HCT116 (cell line): ENCODE measurements around the gene MEN1. TPM values are rescaled to one million over a fixed set of nuclear protein-coding genes. Genes with fewer than 3 reads are reported as not detected.

ENCODE experiments used
- ATAC-seq: fragments of 200-7000 bp; cut with Tn5 transposase; 2 replicates; pipeline ENCODE4 v1.9.1; 2020; ENCODE audit warnings: mild to moderate bottlenecking, moderate library complexity
- BruUV-seq: library from RNA; stranded (reverse); fragments of 400-500 nt; replicated peaks from 2 replicates; lab custom pipeline; 2021; lab: Mats Ljungman, UMichigan
- CTCF ChIA-PET: fragments of 300-600 bp; sonication (Branson Sonifier 250); formaldehyde crosslinking; loops from one replicate; lab custom pipeline; 2021; ENCODE audit warnings: antibody characterized with exemption; lab: Charles Lee
- POLR2A ChIA-PET: fragments of 300-600, 350-600 bp; sonication (Branson Sonifier 250); formaldehyde crosslinking; loops from one replicate; lab custom pipeline; 2021; ENCODE audit warnings: antibody characterized with exemption; lab: Charles Lee
- RAD21 ChIA-PET, 2 experiments: fragments of 300-600 bp; sonication (Branson Sonifier 250); formaldehyde crosslinking; loops; one replicate each; lab custom pipeline; 2023; ENCODE audit warnings: low total read pairs in 2 of 2; ENCODE audit not compliant: uncharacterized antibody in 2 of 2, unreplicated experiment in 2 of 2, low non-redundant PET in 1 of 2; lab: Charles Lee
- DNase-seq: peaks from one replicate; pipeline ENCODE4 v3.0.0-alpha.2; 2010; ENCODE audit warnings: low read depth, low spot score
- H2AFZ ChIP-seq: fragments of 200-600 bp; shearing (Covaris generic), sonication (generic); 2 replicates; pipeline ENCODE4 v1.6.1; 2017; ENCODE audit warnings: low read depth, mixed run types, mixed read lengths, antibody characterized with exemption, low read length; ENCODE audit not compliant: poor library complexity, severe bottlenecking
- H3K27ac ChIP-seq: 2 replicates; pipeline ENCODE4 v1.5.1; 2012; ENCODE audit warnings: low read depth, low read length
- H3K27me3 ChIP-seq: fragments of 200-600 bp; sonication (generic); 2 replicates; pipeline ENCODE4 v1.6.1; 2016; ENCODE audit warnings: mixed run types, low read length, mixed read lengths; ENCODE audit not compliant: insufficient read depth
- H3K36me3 ChIP-seq, 2 experiments: fragments of 200-500 bp in 1 of 2; fragments of 200-600 bp in 1 of 2; sonication (Bioruptor generic) in 1 of 2; sonication (generic) in 1 of 2; 2 replicates each; pipeline versions ENCODE4 v1.5.1 to v1.6.1; 2014 to 2016; ENCODE audit warnings: low read length in 2 of 2, inconsistent platforms in 1 of 2, mixed read lengths in 1 of 2, mixed run types in 1 of 2; ENCODE audit not compliant: insufficient read depth in 2 of 2, control insufficient read depth in 1 of 2
- H3K4me1 ChIP-seq, 2 experiments: fragments of 200-600 bp in 1 of 2; sonication (generic) in 1 of 2; 2 replicates each; pipeline versions ENCODE4 v1.5.1 to v1.6.1; 2012 to 2017; ENCODE audit warnings: low read length in 2 of 2, inconsistent platforms in 1 of 2, mild to moderate bottlenecking in 1 of 2, mixed read lengths in 1 of 2, mixed run types in 1 of 2, moderate library complexity in 1 of 2; ENCODE audit not compliant: insufficient read depth in 2 of 2, control insufficient read depth in 1 of 2
- H3K4me2 ChIP-seq: fragments of 200-600 bp; sonication (generic); 2 replicates; pipeline ENCODE4 v1.6.1; 2017; ENCODE audit warnings: mixed run types, low read length, mixed read lengths
- H3K4me3 ChIP-seq, 2 experiments: fragments of 200-600 bp in 1 of 2; sonication (generic) in 1 of 2; replicated peaks in 1 of 2; 2 replicates each; pipeline ENCODE4 v1.5.1; 2011 to 2016; ENCODE audit warnings: low read length in 2 of 2, control low read depth in 1 of 2, low read depth in 1 of 2, mild to moderate bottlenecking in 1 of 2, mixed read lengths in 1 of 2, mixed run types in 1 of 2
- H3K79me2 ChIP-seq: fragments of 200-600 bp; sonication (generic); 2 replicates; pipeline ENCODE4 v1.6.1; 2017; ENCODE audit warnings: mild to moderate bottlenecking, mixed run types, low read length, moderate library complexity, mixed read lengths; ENCODE audit not compliant: insufficient read depth
- H3K9ac ChIP-seq: fragments of 200-600 bp; sonication (generic); 2 replicates; pipeline ENCODE4 v1.6.1; 2016; ENCODE audit warnings: low read length, mixed read lengths
- H3K9me2 ChIP-seq: fragments of 200-600 bp; sonication (generic), shearing (Covaris generic); 2 replicates; pipeline ENCODE4 v1.6.1; 2017; ENCODE audit warnings: mixed run types, mild to moderate bottlenecking, moderate library complexity; ENCODE audit not compliant: insufficient read depth
- H3K9me3 ChIP-seq, 2 experiments: fragments of 200-500 bp in 1 of 2; fragments of 200-600 bp in 1 of 2; sonication (Bioruptor generic) in 1 of 2; sonication (generic) in 1 of 2; 2 replicates each; pipeline ENCODE4 v1.6.1; 2014 to 2017; ENCODE audit warnings: low read length in 2 of 2, mixed read lengths in 2 of 2, inconsistent platforms in 1 of 2, low read depth in 1 of 2, mild to moderate bottlenecking in 1 of 2, mixed run types in 1 of 2, moderate library complexity in 1 of 2; ENCODE audit not compliant: control insufficient read depth in 1 of 2, insufficient read depth in 1 of 2
- H4K20me1 ChIP-seq: fragments of 200-600 bp; sonication (generic), shearing (Covaris generic); 2 replicates; pipeline ENCODE4 v1.6.1; 2017; ENCODE audit warnings: mixed run types, mild to moderate bottlenecking, moderate library complexity; ENCODE audit not compliant: insufficient read depth
- ATF3 ChIP-seq: IDR thresholded peaks from 2 replicates; pipeline ENCODE4 v1.6.1; 2012
- CBX3 ChIP-seq: IDR thresholded peaks from 2 replicates; pipeline ENCODE4 v1.6.1; 2012; ENCODE audit warnings: low read depth
- CTCF ChIP-seq, 3 experiments: fragments of 200-600 bp in 1 of 3; sonication (generic) in 1 of 3; IDR thresholded peaks in 2 of 3; conservative IDR thresholded peaks in 1 of 3; 2 replicates each; pipeline ENCODE4 v1.5.1; 2012 to 2017; ENCODE audit warnings: low read depth in 2 of 3, low read length in 2 of 3, antibody characterized with exemption in 1 of 3, borderline replicate concordance in 1 of 3, control low read depth in 1 of 3, mild to moderate bottlenecking in 1 of 3, mixed read lengths in 1 of 3, mixed run types in 1 of 3, moderate library complexity in 1 of 3; ENCODE audit not compliant: insufficient read depth in 1 of 3
- EGR1 ChIP-seq: IDR thresholded peaks from 2 replicates; pipeline ENCODE4 v1.6.1; 2012; ENCODE audit warnings: low read depth
- REST ChIP-seq: IDR thresholded peaks from 2 replicates; pipeline ENCODE4 v1.6.1; 2012; ENCODE audit warnings: low read depth
- SIN3A ChIP-seq: IDR thresholded peaks from 2 replicates; pipeline ENCODE4 v1.6.1; 2012; ENCODE audit warnings: low read depth
- SP1 ChIP-seq: IDR thresholded peaks from 2 replicates; pipeline ENCODE4 v1.6.1; 2012; ENCODE audit warnings: low read depth
- intact Hi-C: fragments of 100-400 bp; cut with micrococcal nuclease; formaldehyde crosslinking; loops from 2 replicates; pipeline ENCODE4 v1.10.0; 2022
- total RNA-seq: library from RNA; stranded (reverse); gene quantifications from one replicate; pipeline ENCODE4 v1.2.1, GENCODE V29; 2021; ENCODE audit not compliant: unreplicated experiment

The MEN1 gene
- total RNA-seq, 1 experiment from 2014 or later: 62.1 TPM

- TF ChIP-seq EGR1: no peak
- TF ChIP-seq SIN3A: no peak
- no peak for TF ChIP-seq CTCF (IDR thresholded peaks at IDR 0.05 in 2 of 3, conservative IDR thresholded peaks at IDR 0.05 in 1 of 3; ENCODE audit: borderline replicate concordance in 1 of 3, insufficient read depth in 1 of 3, low read depth in 2 of 3, low read length in 2 of 3)
- TF ChIP-seq CBX3: no peak
- TF ChIP-seq SP1: no peak
- TF ChIP-seq REST: no peak
- no peak for TF ChIP-seq ATF3
- no peaks in the 10 kb centered on the region for H3K9me2 ChIP-seq
- peaks cover 0 to 5% of the 10 kb centered on the region in 2 experiments; a peak in 1 of 4 replicates for H3K4me1 ChIP-seq
- H3K36me3 ChIP-seq: peaks cover 71 to 77% of the 10 kb centered on the region in 2 experiments
- no peak overlapping the region for H3K4me3 ChIP-seq
- RAD21 ChIA-PET: no interaction called here
- CTCF ChIA-PET: no interaction called here
- H4K20me1 ChIP-seq: peaks cover 31% of the 10 kb centered on the region; the same call in 1 of the 2 replicates
- no peak overlapping the region for H3K4me2 ChIP-seq
- intact Hi-C loops: no loop called here
- H2AFZ ChIP-seq: no peak overlapping the region
- DNase-seq: no peak
- peaks cover 63% of the 10 kb centered on the region for H3K79me2 ChIP-seq
- H3K9me3 ChIP-seq: no peaks in the 10 kb centered on the region
- no peak overlapping the region for H3K27ac ChIP-seq
- ATAC-seq: no peak
- no peak overlapping the region for H3K9ac ChIP-seq
- POLR2A ChIA-PET: interaction anchor here (1.4 kb wide), 1 partner anchor 13 kb away, joined by 3 read pairs; no protein-coding TSS in a partner anchor
- no TSS peak for BruUV-seq
- no peaks in the 10 kb centered on the region for H3K27me3 ChIP-seq
These were observed 44.3 kb downstream of the MEN1 start for GRCh38 chr11:64765851-64766665.
